Measurements from ENCODE around the gene STPG2. TPM values are rescaled to one million over a fixed set of nuclear protein-coding genes. Genes with fewer than 3 reads are reported as not detected.

STPG2 gene
- total and polyA plus RNA-seq, 2 of the 8 experiments (the other 6 are each of a cell fraction or from before 2014, with no cell fraction given) = 0.03 TPM; not detected in 1

DNA sequence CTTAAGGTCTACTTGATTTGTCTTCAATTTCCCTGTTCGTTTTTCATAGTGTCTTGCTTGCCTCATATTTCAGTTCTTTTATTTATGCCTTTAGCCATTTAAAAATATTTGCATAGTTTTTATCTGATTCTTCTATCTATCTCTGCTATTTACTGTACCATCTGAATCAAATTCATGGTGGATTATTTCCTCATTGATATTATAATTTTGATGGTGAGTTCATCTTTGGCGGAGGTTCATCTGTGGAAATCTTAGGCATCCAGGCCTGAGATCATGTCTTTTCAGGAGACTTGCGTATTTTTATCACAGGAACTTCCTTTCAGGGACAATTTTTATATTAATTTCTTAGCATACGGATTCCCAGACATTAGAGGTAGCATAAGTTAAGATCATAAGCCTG, 275.2 kb downstream of the STPG2 start (continued):
- TF ChIP-seq CHD7 (IDR thresholded peaks at IDR 0.05; ENCODE audit: insufficient replicate concordance, low read length) (no peak), CBX5 (IDR thresholded peaks at IDR 0.05; ENCODE audit: low read depth, low read length) (no peak), TBP (IDR thresholded peaks at IDR 0.05; ENCODE audit: low read depth, low read length) (no peak), NANOG (IDR thresholded peaks at IDR 0.05; ENCODE audit: insufficient read depth, low read depth, low read length, poor library complexity, severe bottlenecking) (no peak)
- TF ChIP-seq, protein P1, sequence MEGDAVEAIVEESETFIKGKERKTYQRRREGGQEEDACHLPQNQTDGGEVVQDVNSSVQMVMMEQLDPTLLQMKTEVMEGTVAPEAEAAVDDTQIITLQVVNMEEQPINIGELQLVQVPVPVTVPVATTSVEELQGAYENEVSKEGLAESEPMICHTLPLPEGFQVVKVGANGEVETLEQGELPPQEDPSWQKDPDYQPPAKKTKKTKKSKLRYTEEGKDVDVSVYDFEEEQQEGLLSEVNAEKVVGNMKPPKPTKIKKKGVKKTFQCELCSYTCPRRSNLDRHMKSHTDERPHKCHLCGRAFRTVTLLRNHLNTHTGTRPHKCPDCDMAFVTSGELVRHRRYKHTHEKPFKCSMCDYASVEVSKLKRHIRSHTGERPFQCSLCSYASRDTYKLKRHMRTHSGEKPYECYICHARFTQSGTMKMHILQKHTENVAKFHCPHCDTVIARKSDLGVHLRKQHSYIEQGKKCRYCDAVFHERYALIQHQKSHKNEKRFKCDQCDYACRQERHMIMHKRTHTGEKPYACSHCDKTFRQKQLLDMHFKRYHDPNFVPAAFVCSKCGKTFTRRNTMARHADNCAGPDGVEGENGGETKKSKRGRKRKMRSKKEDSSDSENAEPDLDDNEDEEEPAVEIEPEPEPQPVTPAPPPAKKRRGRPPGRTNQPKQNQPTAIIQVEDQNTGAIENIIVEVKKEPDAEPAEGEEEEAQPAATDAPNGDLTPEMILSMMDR (IDR thresholded peaks at IDR 0.05; ENCODE audit: control extremely low read depth in 1 of 3, insufficient read depth in 1 of 3, low read depth in 1 of 3, low read length in 3 of 3) = no peak

Data from H1 (cell line).